HG03378 (cell line): ENCODE results near the gene SCFD2.
A peak's percentile ranks its signal among the peaks of the same experiment; 100 is the strongest.
"Not testable (repeated sequence)": the region's sequence is repeated elsewhere in the genome, so short reads cannot be mapped to it uniquely, and the experiment has no call there.

Source experiments
- ATAC-seq: cut with Tn5 transposase; IDR thresholded peaks from one replicate; pipeline ENCODE4 v1.9.1; 2021; ENCODE audit warnings: mild to moderate bottlenecking, moderate library complexity; ENCODE audit not compliant: unreplicated experiment

SCFD2 gene

GRCh38 chr4:53365486-53366300 is at the start of gene SCFD2:
Gene SCFD2 (minus strand): TSS chr4:53366061.
- ATAC-seq: peak; percentile 97

- not testable (repeated sequence) for ATAC-seq
Measured at GRCh38 chr4:53409479-53409878, 43.6 kb upstream of the SCFD2 start.

- ATAC-seq: no peak
Measured at GRCh38 chr4:53380221-53380620, 14.4 kb upstream of the SCFD2 start.

GRCh38 chr4:53378171-53378482 is 12.3 kb upstream of the SCFD2 start:
- peak; percentile 52 for ATAC-seq

GRCh38 chr4:53377319-53378170 is 11.7 kb upstream of the SCFD2 start, which contains the start of gene FIP1L1:
Gene FIP1L1 (plus strand): TSS chr4:53377641. CDS start chr4:53377839, 198 bp downstream.
- ATAC-seq: peak; percentile 80

GRCh38 chr4:53376900-53377299 is 11.0 kb upstream of the SCFD2 start:
- no peak for ATAC-seq

GRCh38 chr4:53374777-53375258 is 9.0 kb upstream of the SCFD2 start:
- ATAC-seq: no peak

- no peak for ATAC-seq
Measured at GRCh38 chr4:53371843-53372521, 6.1 kb upstream of the SCFD2 start.

GRCh38 chr4:53371049-53371448 is 5.2 kb upstream of the SCFD2 start:
- ATAC-seq: no peak

GRCh38 chr4:53367721-53368120 is 1.9 kb upstream of the SCFD2 start:
- no peak for ATAC-seq

- ATAC-seq: no peak
Measured at GRCh38 chr4:53366301-53366716, 448 bp upstream of the SCFD2 start.

- peak; percentile 10 for ATAC-seq
Measured at GRCh38 chr4:53365121-53365485, 758 bp downstream of the SCFD2 start.

- ATAC-seq: no peak
Measured at GRCh38 chr4:53364624-53365023, 1.2 kb downstream of the SCFD2 start.

- ATAC-seq: no peak
Measured at GRCh38 chr4:53362093-53362492, 3.8 kb downstream of the SCFD2 start.

GRCh38 chr4:53361451-53361850 is 4.4 kb downstream of the SCFD2 start:
- no peak for ATAC-seq

- no peak for ATAC-seq
Measured at GRCh38 chr4:53355930-53356521, 9.8 kb downstream of the SCFD2 start.

GRCh38 chr4:53354012-53354722 is 11.7 kb downstream of the SCFD2 start:
- no peak for ATAC-seq

GRCh38 chr4:53349091-53349491 is 16.8 kb downstream of the SCFD2 start:
- no peak for ATAC-seq

GRCh38 chr4:53348046-53348445 is 17.8 kb downstream of the SCFD2 start:
- ATAC-seq: no peak
